Kidney (tissue), 14 donors: Measurements from ENCODE around the gene CCDC9B. TPM values are rescaled to one million over a fixed set of nuclear protein-coding genes. Genes with fewer than 3 reads are reported as not detected.

Experiments
- DNase-seq, 5 donors: peaks; one replicate each; pipeline ENCODE4 v3.0.0-alpha.2; 2013 to 2020
- FAIRE-seq: peaks from 2 replicates; lab custom pipeline; 2012; peaks lifted over from hg19 to GRCh38; lab: Jason Lieb, UNC
- H3K27ac ChIP-seq, 2 donors: one replicate each; pipeline ENCODE4 v1.7.0; 2013; ENCODE audit warnings: low read depth in 2 of 2, low read length in 2 of 2, inconsistent platforms in 1 of 2
- H3K27me3 ChIP-seq: one replicate; pipeline ENCODE4 v1.7.1; 2013; ENCODE audit warnings: low read length, inconsistent platforms; ENCODE audit not compliant: control insufficient read depth, insufficient read depth
- H3K36me3 ChIP-seq, 3 donors: one replicate each; pipeline versions ENCODE4 v1.7.0 to v1.7.1; 2013; ENCODE audit warnings: low read length in 3 of 3, control low read depth in 1 of 3, inconsistent platforms in 1 of 3; ENCODE audit not compliant: insufficient read depth in 3 of 3, control insufficient read depth in 2 of 3
- H3K4me1 ChIP-seq, 3 donors: one replicate each; pipeline versions ENCODE4 v1.7.0 to v1.7.1; 2013; ENCODE audit warnings: low read length in 3 of 3, inconsistent platforms in 1 of 3, low read depth in 1 of 3; ENCODE audit not compliant: control insufficient read depth in 2 of 3, insufficient read depth in 2 of 3
- H3K4me3 ChIP-seq, 3 donors: one replicate each; pipeline versions ENCODE4 v1.7.0 to v1.8.1; 2013; ENCODE audit warnings: low read length in 3 of 3, control low read depth in 1 of 3, inconsistent platforms in 1 of 3
- H3K9ac ChIP-seq, 3 donors: one replicate each; pipeline versions ENCODE4 v1.7.0 to v1.7.1; 2013; ENCODE audit warnings: low read length in 3 of 3, control low read depth in 1 of 3, inconsistent platforms in 1 of 3
- H3K9me3 ChIP-seq, 3 donors: one replicate each; pipeline versions ENCODE4 v1.7.0 to v1.7.1; 2013; ENCODE audit warnings: low read length in 3 of 3, control low read depth in 1 of 3, inconsistent platforms in 1 of 3; ENCODE audit not compliant: control insufficient read depth in 2 of 3, insufficient read depth in 1 of 3
- CTCF ChIP-seq: IDR thresholded peaks from 3 replicates; pipeline ENCODE4 v1.5.1; 2012; ENCODE audit warnings: mild to moderate bottlenecking, moderate library complexity, borderline replicate concordance; ENCODE audit not compliant: insufficient read depth; ENCODE audit errors: extremely low read depth
- intact Hi-C: fragments of 100-400 bp; cut with DNase I; formaldehyde crosslinking; loops from one replicate; pipeline ENCODE4 v1.11.1; 2022
- polyA plus RNA-seq: library from polyadenylated mRNA; stranded (reverse); fragments of 350-450 nt; fragmentation: Illumina TruSeq; extraction: RNeasy Lipid Tissue Mini Kit (QIAGEN cat#74804); gene quantifications from one replicate; pipeline ENCODE4 v1.2.3, GENCODE V29; 2014; ENCODE audit warnings: low read depth, low replicate concordance; ENCODE audit not compliant: insufficient read depth
- total RNA-seq: library from RNA; stranded (reverse); fragmentation: NEBNext Ultra II Directional; extraction: Animal tissue kit (Norgen Biotek cat#: 25700); gene quantifications from one replicate; pipeline ENCODE4 v1.2.1, GENCODE V29; 2021
- donor health status: control.
- donor health status: control.
- donor health status: control.
- donor health status: control.
- donor health status: control.
- donor health status: DM: yes; HTN: yes; CAD: no.
- donor health status: Normal renal cell carcinoma (clear cell type).

CCDC9B gene
- total and polyA plus RNA-seq, 2 donors from 2014 or later, result 4.7 to 60.0 TPM

- H3K27ac ChIP-seq, result no peak overlapping the region
- DNase-seq, result peak in 4 of 5 donors; percentile 45 to 87 (median 70)
- no peaks in the 10 kb centered on the region for H3K36me3 ChIP-seq
- no peaks in the 10 kb centered on the region for H3K27me3 ChIP-seq
- peaks cover 0 to 19% (median 0%) of the 10 kb centered on the region in 3 donors for H3K4me1 ChIP-seq
- no peaks in the 10 kb centered on the region for H3K9me3 ChIP-seq
- H3K4me3 ChIP-seq, result no peak overlapping the region
- intact Hi-C loops, result no loop called here
- TF ChIP-seq CTCF, result no peak
- FAIRE-seq, result no peak
- no peak overlapping the region for H3K9ac ChIP-seq
Observed at GRCh38 chr15:40330368-40330836, 10.3 kb downstream of the CCDC9B start.

- H3K4me3 ChIP-seq, result no peak overlapping the region
Observed at GRCh38 chr15:40329804-40330203, 10.9 kb downstream of the CCDC9B start.

GRCh38 chr15:40328751-40329150 lies 12.0 kb downstream of the CCDC9B start:
- intact Hi-C loops, result no loop called here
- H3K9me3 ChIP-seq, result no peaks in the 10 kb centered on the region
- no peak overlapping the region for H3K9ac ChIP-seq
- no peaks in the 10 kb centered on the region for H3K27me3 ChIP-seq
- no peak for TF ChIP-seq CTCF
- FAIRE-seq (no peak), DNase-seq (no peak)
- no peaks in the 10 kb centered on the region for H3K36me3 ChIP-seq
- peaks cover 0 to 12% (median 0%) of the 10 kb centered on the region in 3 donors for H3K4me1 ChIP-seq
- no peak overlapping the region for H3K4me3 ChIP-seq
- H3K27ac ChIP-seq, result no peak overlapping the region

More at GRCh38 chr15:40329804-40330203, 10.9 kb downstream of the CCDC9B start:
- DNase-seq (no peak), FAIRE-seq (no peak)
- no peak overlapping the region for H3K9ac ChIP-seq
- H3K36me3 ChIP-seq, result no peaks in the 10 kb centered on the region
- no peak for TF ChIP-seq CTCF
- H3K27ac ChIP-seq, result no peak overlapping the region
- intact Hi-C loops, result no loop called here
- no peaks in the 10 kb centered on the region for H3K27me3 ChIP-seq
- peaks cover 0 to 20% (median 0%) of the 10 kb centered on the region in 3 donors for H3K4me1 ChIP-seq
- no peaks in the 10 kb centered on the region for H3K9me3 ChIP-seq

GRCh38 chr15:40328176-40328575 lies 12.6 kb downstream of the CCDC9B start:
- no peak for TF ChIP-seq CTCF
- H3K36me3 ChIP-seq, result no peaks in the 10 kb centered on the region
- no peak overlapping the region for H3K4me3 ChIP-seq
- no peaks in the 10 kb centered on the region for H3K27me3 ChIP-seq
- no peak overlapping the region for H3K9ac ChIP-seq
- DNase-seq (no peak), FAIRE-seq (no peak)
- intact Hi-C loops, result no loop called here
- peaks cover 0 to 9% (median 0%) of the 10 kb centered on the region in 3 donors for H3K4me1 ChIP-seq
- H3K9me3 ChIP-seq, result no peaks in the 10 kb centered on the region
- no peak overlapping the region for H3K27ac ChIP-seq
